Testis (tissue), 3 donors: ENCODE measurements around the gene SNX13. TPM values are rescaled to one million over a fixed set of nuclear protein-coding genes. Genes with fewer than 3 reads are reported as not detected.

Experiments
- polyA plus RNA-seq: library from polyadenylated mRNA; stranded (reverse); fragments of 350-450 nt; fragmentation: Illumina TruSeq; extraction: RNeasy Lipid Tissue Mini Kit (QIAGEN cat#74804); gene quantifications from one replicate; pipeline ENCODE4 v1.2.3, GENCODE V29; 2014; ENCODE audit warnings: low read depth, low replicate concordance; ENCODE audit not compliant: insufficient read depth
- total RNA-seq, 2 donors: library from RNA; depleted of rRNA; stranded (reverse); fragments of >200 nt; gene quantifications; one replicate each; pipeline ENCODE4 v1.2.3, GENCODE V29; 2016

The SNX13 gene
- total and polyA plus RNA-seq, 3 donors from 2014 or later: 37.0 to 73.5 (median 61.8) TPM

Other genes starting within 250 kb of the SNX13 start
- gene PRPS1L1, start 87.4 kb upstream of the SNX13 start, total RNA-seq: 10 to 100 TPM; 12.7 to 18.6 TPM
- 84.5 TPM for gene PRPS1L1, start 87.4 kb upstream of the SNX13 start, polyA plus RNA-seq